Hepatocyte (in vitro differentiated cells): ENCODE results near the gene VWA5B1. TPM values are rescaled to one million over a fixed set of nuclear protein-coding genes. Genes with fewer than 3 reads are reported as not detected.

Experiments
- DNase-seq: peaks from one replicate; pipeline ENCODE4 v3.0.0-alpha.2; 2016; ENCODE audit warnings: low spot score
- H2AFZ ChIP-seq: fragments of 200-600 bp; sonication (generic); 2 replicates; pipeline ENCODE4 v1.6.0; 2016; ENCODE audit warnings: antibody characterized with exemption, mild to moderate bottlenecking
- H3K27ac ChIP-seq: fragments of 200-600 bp; sonication (generic); 2 replicates; pipeline ENCODE4 v1.5.1; 2016; ENCODE audit warnings: mild to moderate bottlenecking
- H3K27me3 ChIP-seq: fragments of 200-600 bp; sonication (generic); 2 replicates; pipeline ENCODE4 v1.6.1; 2016
- H3K36me3 ChIP-seq: fragments of 200-600 bp; sonication (generic); replicated peaks from 2 replicates; pipeline ENCODE4 v1.5.1; 2016; ENCODE audit warnings: low read depth; ENCODE audit not compliant: insufficient read depth
- H3K4me1 ChIP-seq: fragments of 200-600 bp; sonication (generic); 2 replicates; pipeline ENCODE4 v1.5.1; 2016; ENCODE audit warnings: mild to moderate bottlenecking, moderate library complexity; ENCODE audit not compliant: insufficient read depth
- H3K4me2 ChIP-seq: fragments of 200-600 bp; sonication (generic); 2 replicates; pipeline ENCODE4 v1.6.0; 2016
- H3K4me3 ChIP-seq: fragments of 200-600 bp; sonication (generic); 2 replicates; pipeline ENCODE4 v1.5.1; 2016; ENCODE audit warnings: mild to moderate bottlenecking
- H3K79me2 ChIP-seq: fragments of 200-600 bp; sonication (generic); 2 replicates; pipeline ENCODE4 v1.6.0; 2017; ENCODE audit warnings: mild to moderate bottlenecking
- H3K9me2 ChIP-seq: fragments of 200-600 bp; sonication (generic); replicated peaks from 2 replicates; pipeline ENCODE4 v1.6.0; 2017; ENCODE audit warnings: mild to moderate bottlenecking; ENCODE audit not compliant: insufficient read depth
- H3K9me3 ChIP-seq: fragments of 200-600 bp; sonication (generic); 2 replicates; pipeline ENCODE4 v1.5.1; 2016; ENCODE audit warnings: low read depth, mild to moderate bottlenecking
- H4K20me1 ChIP-seq: fragments of 200-600 bp; sonication (generic); 2 replicates; pipeline ENCODE4 v1.6.0; 2016; ENCODE audit warnings: mild to moderate bottlenecking; ENCODE audit not compliant: insufficient read depth, poor library complexity, severe bottlenecking
- CTCF ChIP-seq: fragments of 200-600 bp; sonication (generic); IDR thresholded peaks from 2 replicates; pipeline ENCODE4 v1.5.1; 2016; ENCODE audit warnings: antibody characterized with exemption, mild to moderate bottlenecking; ENCODE audit not compliant: poor library complexity
- EZH2 ChIP-seq: fragments of 200-600 bp; sonication (generic); IDR thresholded peaks from 2 replicates; pipeline ENCODE4 v1.6.1; 2016; ENCODE audit warnings: antibody characterized with exemption, mild to moderate bottlenecking, borderline replicate concordance
- EZH2phosphoT487 ChIP-seq: fragments of 200-600 bp; sonication (generic); IDR thresholded peaks from one replicate; pipeline ENCODE4 v1.6.1; 2018; ENCODE audit warnings: antibody characterized with exemption, mild to moderate bottlenecking, low read depth, moderate library complexity; ENCODE audit not compliant: unreplicated experiment, severe bottlenecking
- WGBS: methylation state at CpG from one replicate; pipeline ENCODE4 v1.1.6; 2016; ENCODE audit warnings: low lambda C conversion rate; ENCODE audit errors: missing lambda C conversion rate; 5-methylcytosine and 5-hydroxymethylcytosine counted together
- polyA plus RNA-seq: library from polyadenylated mRNA; unstranded; fragments of >200 nt; fragmentation: Nextera tagmentation; extraction: Ambion mirVana; gene quantifications from 2 replicates; pipeline ENCODE4 v1.2.1, GENCODE V29; 2016
- total RNA-seq: library from RNA; depleted of rRNA; stranded (reverse); fragments of >200 nt; gene quantifications from 2 replicates; pipeline ENCODE4 v1.2.3, GENCODE V29; 2014

Gene VWA5B1
- total and polyA plus RNA-seq, 2 experiments from 2014 or later, result 0.33 to 0.35 TPM

GRCh38 chr1:20255666-20256065 lies 35.0 kb upstream of the VWA5B1 start:
- Histone ChIP-seq H2AFZ (no peak overlapping the region), H3K4me3 (no peak overlapping the region), H3K36me3 (no peaks in the 10 kb centered on the region), H3K27ac (peak overlapping the region; percentile 46), H3K4me1 (peaks cover 12% of the 10 kb centered on the region), H3K79me2 (no peaks in the 10 kb centered on the region), H4K20me1 (no peaks in the 10 kb centered on the region), H3K27me3 (no peaks in the 10 kb centered on the region), H3K4me2 (peak overlapping the region; percentile 48), H3K9me3 (no peaks in the 10 kb centered on the region), H3K9me2 (no peaks in the 10 kb centered on the region)
- DNase-seq, result peak; percentile 87
- TF ChIP-seq EZH2, result no peak
- no peak for TF ChIP-seq CTCF
- TF ChIP-seq EZH2phosphoT487, result no peak
- 39% methylated on average over 7 of the region's 7 CpGs for WGBS

- no peaks in the 10 kb centered on the region for H3K9me3 ChIP-seq
- H3K9me2 ChIP-seq, result no peaks in the 10 kb centered on the region
- H3K27me3 ChIP-seq, result no peaks in the 10 kb centered on the region
- no peak overlapping the region for H3K27ac ChIP-seq
- no peaks in the 10 kb centered on the region for H3K36me3 ChIP-seq
- no peaks in the 10 kb centered on the region for H4K20me1 ChIP-seq
- no peak for TF ChIP-seq EZH2phosphoT487
- no peak overlapping the region for H3K4me2 ChIP-seq
- 78% methylated on average over 3 of the region's 3 CpGs for WGBS
- no peak overlapping the region for H2AFZ ChIP-seq
- DNase-seq, result no peak
- no peaks in the 10 kb centered on the region for H3K4me1 ChIP-seq
- H3K79me2 ChIP-seq, result no peaks in the 10 kb centered on the region
- no peak overlapping the region for H3K4me3 ChIP-seq
These were observed 31.0 kb upstream of the VWA5B1 start for GRCh38 chr1:20259646-20260045.

- no peaks in the 10 kb centered on the region for H3K9me3 ChIP-seq
- 77% methylated on average over 5 of the region's 5 CpGs for WGBS
- H3K4me2 ChIP-seq, result no peak overlapping the region
- H3K9me2 ChIP-seq, result no peaks in the 10 kb centered on the region
- H3K79me2 ChIP-seq, result no peaks in the 10 kb centered on the region
- TF ChIP-seq CTCF (no peak), EZH2 (no peak)
- no peaks in the 10 kb centered on the region for H3K27me3 ChIP-seq
- H3K27ac ChIP-seq, result no peak overlapping the region
- no peak overlapping the region for H3K4me3 ChIP-seq
- no peak for DNase-seq
- H3K4me1 ChIP-seq, result peaks cover 7% of the 10 kb centered on the region
- H2AFZ ChIP-seq, result no peak overlapping the region
- H4K20me1 ChIP-seq, result no peaks in the 10 kb centered on the region
- H3K36me3 ChIP-seq, result no peaks in the 10 kb centered on the region
These were observed 29.6 kb upstream of the VWA5B1 start for GRCh38 chr1:20261095-20261494.

- no peak overlapping the region for H3K4me3 ChIP-seq
- 94% methylated on average over 7 of the region's 8 CpGs for WGBS
- H3K9me3 ChIP-seq, result no peaks in the 10 kb centered on the region
- DNase-seq, result no peak
- no peak overlapping the region for H3K4me2 ChIP-seq
- H3K36me3 ChIP-seq, result no peaks in the 10 kb centered on the region
- H3K4me1 ChIP-seq, result peaks cover 7% of the 10 kb centered on the region
- TF ChIP-seq EZH2phosphoT487 (no peak), EZH2 (no peak), CTCF (no peak)
- H2AFZ ChIP-seq, result no peak overlapping the region
- H3K9me2 ChIP-seq, result no peaks in the 10 kb centered on the region
- H4K20me1 ChIP-seq, result no peaks in the 10 kb centered on the region
- H3K79me2 ChIP-seq, result no peaks in the 10 kb centered on the region
- no peaks in the 10 kb centered on the region for H3K27me3 ChIP-seq
- no peak overlapping the region for H3K27ac ChIP-seq
These were observed 27.7 kb upstream of the VWA5B1 start for GRCh38 chr1:20262810-20263534.
